ENCODE measurements around the gene XPC.

The XPC gene

DNA sequence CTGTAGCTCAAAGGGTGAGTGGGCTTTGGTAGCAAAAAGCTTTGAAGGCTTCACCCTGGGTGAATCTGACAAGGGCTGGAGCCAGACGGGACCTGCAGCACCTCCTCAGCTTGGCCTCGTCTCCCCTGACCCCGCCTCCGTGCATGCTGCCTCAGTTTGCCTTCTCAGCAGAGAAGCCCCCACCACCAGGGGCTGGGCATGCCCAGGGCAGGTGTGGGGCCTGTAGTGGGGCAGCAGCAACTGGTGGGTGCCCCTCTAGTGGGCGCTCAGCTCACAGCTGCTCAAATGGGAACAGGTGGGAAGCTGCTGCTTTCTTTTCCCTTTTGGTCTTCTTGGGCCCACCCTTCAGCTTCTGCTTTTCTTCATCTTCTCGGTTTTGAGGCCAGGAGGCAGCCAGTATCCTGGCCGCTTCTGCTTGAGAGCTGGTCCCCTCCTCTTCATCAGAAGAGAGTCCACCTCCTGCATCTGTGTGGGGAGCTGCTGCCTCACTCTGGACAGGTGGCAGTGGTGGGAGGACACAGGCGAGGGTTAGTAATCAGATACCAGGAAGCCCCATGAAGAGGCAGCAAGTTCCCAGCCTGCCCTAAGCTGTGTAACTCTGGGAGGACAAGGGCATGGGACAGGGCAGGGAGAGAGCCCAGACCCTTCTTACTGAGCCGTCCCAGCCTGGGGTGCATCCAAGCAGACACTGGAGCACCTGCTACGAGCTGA lies 32.6 kb downstream of the XPC start:
- DNase-seq: no peak

DNA sequence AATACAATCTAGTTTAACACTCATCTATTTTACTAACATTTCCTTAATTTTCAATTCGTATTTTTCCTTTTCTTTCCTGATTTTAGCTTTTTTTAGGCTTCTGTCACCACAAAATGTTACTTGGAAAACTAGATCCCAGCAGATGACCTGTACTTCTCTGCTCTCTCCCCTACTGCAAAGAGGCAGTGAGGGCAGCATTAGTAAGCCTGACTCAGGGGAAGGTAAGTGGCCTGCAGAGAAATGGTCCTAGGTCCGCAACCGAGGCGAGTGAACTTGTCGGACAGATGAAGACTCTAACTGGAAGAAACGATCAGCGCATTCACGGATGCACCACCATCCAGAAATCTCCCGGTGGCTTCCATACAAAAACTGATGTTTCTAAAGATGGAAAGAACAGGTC lies 33.2 kb downstream of the XPC start:
- no peak for DNase-seq

DNA sequence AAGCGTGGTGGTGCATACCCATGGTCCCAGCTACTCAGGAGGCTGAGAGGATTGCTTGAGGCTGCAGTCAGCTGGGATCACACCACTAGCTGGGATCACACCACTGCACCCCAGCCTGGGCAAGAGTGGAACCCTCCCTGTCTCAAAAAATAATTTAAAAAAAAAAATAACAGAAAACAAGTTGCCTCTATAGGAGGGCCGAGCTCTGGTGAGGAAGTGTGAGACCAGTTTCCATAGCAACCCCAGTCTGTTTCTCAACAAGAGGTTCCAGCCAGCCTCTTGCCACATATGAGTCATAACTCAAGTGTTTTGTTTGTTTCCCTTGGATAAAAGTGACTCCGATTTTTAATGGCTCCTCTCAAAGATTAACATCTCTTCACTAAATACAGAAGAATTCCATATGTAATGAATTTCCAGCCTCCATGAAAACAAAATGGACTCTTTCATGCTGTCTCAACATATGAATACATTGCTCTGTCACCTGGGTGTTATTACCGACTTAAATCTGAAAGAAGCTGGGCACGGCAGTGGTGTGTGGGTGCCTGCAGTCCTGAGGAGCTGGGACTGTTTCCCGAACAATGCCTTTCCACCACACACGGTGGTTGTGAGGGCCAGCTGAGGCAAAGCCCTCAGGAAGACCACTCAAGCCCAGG lies 33.9 kb downstream of the XPC start:
- no peak for DNase-seq

DNA sequence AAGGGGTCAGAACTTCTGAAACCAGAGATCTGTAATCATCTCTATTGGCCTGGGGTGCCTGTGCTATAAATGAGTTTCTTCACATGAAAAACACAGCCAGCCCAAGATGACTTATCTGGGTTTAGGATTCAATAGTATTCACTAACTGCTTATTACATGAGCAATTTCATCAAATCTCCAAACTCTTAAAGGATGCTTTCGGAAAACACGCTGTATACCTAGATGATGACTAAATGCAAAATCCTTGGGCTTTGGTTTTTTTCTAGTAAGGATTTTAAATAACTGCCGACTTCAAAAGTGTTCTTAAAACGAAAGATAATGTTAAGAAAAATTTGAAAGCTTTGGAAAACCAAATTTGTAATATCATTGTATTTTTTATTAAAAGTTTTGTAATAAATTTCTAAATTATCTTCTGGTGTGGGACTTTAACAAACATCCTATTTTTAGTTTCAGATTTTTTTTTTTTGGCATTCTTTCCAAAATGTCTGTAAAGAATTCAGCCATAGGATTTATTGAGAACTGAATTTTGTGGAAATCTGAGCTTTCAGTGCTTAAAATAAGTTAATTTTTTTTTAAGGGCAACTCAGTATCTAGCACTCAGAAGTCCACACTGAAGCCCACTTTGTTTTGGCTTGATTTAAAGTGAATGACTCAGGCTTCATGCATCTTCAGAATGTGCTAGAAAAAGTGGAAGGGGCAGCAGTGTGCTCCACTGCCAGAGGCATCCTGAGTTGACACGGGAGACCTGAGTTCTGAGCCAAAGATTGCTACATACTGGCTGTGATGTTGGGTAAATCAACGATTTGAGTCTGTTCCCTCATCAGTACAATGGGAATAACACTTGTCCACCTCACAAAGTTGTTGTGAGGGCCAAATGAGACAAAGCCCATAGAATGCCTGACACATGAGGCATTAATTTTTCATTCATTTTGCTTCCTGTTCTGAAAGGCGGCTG lies 34.9 kb downstream of the XPC start:
- DNase-seq: no peak

DNA sequence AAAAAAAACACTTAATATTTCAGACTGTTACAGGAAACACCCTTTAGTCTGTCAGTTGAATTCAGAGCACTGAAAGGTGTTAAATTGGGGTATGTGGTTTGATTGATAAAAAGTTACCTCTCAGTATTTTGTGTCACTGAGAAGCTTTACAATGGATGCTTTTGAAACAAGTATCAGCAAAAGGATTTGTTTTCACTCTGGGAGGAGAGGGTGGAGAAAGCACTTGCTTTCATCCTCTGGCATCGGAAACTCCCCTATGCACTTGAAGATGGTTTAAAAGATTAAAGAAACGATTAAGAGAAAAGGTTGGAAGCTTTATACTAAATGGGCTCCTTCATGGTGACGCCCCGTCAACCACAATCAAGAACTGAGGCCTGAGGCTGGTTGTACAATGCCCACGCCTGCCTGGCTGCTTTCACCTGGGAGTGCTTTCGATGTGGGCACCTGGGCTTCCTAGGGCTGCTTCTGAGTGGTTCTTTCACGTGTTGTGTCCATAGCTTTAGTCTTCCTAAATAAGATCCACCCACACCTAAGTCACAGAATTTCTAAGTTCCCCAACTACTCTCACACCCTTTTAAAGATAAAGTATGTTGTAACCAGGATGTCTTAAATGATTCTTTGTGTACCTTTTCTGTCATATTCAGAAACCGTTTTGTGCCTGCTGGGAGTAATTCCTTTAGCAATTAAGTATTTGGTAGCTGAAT lies 35.7 kb downstream of the XPC start:
- DNase-seq: no peak

DNA sequence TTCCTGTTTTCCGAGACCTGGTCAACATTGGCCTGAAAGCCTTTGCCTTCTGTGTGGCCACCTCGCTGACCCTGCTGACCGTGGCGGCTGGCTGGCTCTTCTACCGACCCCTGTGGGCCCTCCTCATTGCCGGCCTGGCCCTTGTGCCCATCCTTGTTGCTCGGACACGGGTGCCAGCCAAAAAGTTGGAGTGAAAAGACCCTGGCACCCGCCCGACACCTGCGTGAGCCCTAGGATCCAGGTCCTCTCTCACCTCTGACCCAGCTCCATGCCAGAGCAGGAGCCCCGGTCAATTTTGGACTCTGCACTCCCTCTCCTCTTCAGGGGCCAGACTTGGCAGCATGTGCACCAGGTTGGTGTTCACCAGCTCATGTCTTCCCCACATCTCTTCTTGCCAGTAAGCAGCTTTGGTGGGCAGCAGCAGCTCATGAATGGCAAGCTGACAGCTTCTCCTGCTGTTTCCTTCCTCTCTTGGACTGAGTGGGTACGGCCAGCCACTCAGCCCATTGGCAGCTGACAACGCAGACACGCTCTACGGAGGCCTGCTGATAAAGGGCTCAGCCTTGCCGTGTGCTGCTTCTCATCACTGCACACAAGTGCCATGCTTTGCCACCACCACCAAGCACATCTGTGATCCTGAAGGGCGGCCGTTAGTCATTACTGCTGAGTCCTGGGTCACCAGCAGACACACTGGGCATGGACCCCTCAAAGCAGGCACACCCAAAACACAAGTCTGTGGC lies 36.6 kb downstream of the XPC start:
- DNase-seq: no peak

DNA sequence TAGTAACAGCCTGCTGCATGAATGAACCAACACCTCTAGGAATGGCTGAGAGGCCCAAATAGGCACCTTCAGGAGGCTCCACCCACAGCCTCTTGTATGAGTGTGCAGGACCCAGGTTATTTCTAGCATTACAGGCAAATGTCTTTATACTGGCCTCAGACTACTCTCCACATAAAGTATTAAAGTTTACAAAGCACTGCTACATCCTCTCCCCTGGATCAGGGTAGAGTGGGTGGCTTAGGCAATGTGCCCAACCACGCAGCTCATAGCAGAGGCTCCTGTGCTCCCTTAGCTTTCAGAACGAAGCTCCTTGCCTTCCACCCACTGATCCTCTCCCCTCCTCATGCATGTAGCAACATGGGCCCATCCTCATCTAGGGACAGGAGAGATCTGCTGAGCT lies 37.3 kb downstream of the XPC start:
- no peak for DNase-seq

DNA sequence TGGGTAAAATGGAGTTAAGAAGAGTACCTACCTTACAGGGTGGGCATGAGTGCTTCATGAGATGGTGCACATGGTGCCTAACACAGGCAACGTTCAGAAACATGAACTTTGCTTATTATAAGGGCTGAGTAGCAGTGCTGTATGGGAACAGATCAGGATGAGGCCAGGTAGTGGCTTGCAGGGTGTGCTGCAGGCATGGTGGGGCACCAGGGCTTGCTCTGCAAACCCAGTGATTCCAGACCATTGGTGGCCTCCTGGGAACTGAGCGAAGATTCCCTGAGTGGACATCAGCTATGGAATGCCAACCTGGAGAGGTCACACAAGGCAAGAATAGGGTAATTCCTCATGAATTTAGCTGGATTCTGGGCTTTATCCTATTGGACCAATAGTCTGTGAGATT lies 37.7 kb downstream of the XPC start:
- no peak for DNase-seq

DNA sequence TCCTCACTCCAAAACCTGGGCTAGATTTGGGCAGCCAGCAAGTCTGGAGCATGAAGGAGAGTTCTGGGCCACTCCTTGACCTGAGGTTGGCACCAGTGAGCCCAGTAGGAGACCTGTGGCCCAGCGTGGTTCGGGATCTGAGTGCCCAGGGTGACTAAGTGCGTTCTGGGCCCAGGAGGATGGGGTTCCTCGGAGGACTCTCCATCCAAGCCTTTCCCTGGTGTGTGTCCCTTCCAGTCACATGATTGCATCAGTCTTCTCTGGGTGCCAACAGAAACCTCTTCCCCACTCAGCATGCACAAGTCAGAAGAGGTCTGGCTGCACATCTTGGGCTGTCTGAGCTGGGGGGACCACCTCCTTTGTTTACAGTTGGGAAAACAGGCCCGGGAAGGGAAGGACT lies 38.6 kb downstream of the XPC start:
- DNase-seq: no peak

DNA sequence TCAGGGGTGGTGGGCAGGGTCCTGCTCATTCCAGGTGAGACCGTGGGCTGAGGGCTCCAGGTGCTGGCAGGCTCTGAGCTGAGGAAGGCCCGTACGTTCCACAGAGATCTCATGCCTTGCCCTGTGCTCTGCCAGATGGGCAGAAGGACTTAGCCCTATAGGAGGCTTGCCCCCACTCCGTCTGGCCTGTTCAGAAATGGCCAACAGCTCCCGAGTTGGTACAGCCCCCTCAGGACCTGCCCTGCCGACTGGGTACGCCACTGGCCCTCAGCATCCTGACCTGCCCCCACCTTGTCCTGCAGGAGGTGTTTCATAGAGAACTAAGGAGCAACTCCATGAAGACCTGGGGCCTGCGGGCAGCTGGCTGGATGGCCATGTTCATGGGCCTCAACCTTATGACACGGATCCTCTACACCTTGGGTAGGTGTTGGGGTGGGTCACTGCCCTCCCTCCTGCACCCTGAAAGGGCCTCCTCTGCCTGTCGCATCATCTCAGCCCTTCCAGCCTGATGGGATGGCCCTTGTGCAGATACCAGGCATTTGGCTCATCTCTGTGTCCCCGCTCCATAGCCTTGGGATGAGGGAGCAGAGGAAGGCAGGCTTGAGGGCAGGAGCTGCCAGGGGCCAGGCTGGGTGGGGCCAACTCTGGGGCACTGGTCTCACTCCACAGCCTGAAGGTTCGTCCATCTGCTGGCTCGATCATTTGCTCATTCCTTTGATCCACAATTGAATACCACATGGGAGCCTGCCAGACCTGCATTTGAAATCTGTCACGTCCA lies 39.3 kb downstream of the XPC start:
- DNase-seq: no peak

DNA sequence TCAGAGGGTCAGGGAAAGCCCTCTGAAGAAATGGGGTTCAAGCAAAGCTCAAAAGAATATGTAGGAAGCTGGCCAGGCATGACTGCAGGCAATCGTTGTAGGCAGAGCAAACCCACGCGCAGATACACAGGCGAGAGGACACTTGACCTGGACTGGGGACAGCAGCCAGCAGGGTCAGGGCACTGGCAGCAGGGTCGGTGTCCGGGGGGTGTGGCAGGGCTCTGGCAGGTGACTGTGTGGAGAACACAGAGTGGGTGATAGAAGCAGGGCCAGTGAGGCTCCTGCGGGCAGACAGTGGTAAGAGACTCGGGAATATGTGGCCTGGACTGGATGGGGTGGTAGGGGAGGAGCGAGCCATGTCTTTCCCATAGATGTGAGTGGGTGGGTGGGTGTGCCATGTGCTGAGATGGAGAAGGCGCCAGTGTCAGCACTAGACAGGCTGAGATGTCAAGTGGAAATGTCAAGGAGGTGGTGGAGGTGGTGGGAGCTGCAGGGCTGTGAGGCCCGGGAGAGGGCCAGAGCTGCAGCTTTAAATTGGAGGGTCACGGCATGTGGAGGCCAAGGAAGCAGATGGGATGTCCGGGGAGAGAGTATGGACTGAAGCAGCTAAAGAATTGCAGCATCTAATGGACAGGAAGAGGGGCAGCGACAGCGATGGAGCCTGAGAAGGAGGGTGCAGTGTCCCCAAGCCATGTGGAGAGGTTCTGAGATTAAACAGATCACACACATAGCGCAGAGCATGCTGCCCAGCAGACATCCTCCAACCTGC lies 40.1 kb downstream of the XPC start:
- no peak for DNase-seq

DNA sequence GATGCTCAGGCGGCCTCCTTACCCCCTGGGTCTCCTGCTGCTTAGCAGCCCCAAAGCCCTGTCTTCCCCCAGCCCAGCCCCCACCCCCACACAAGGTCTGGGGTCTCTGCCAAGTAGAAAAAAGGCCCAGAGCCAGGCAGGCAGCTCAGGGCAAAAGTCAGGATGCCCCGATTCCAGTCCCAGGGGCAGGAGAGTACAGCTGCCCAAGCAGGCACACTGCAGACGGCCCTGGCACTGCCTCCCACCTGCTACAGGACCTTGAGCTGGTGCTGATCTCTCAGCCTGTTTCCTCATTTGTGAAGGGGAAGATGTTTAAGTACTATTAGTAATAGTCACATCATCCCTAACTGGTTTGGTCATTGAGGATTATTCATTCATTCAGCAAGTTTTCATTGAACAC lies 41.0 kb downstream of the XPC start:
- no peak for DNase-seq

DNA sequence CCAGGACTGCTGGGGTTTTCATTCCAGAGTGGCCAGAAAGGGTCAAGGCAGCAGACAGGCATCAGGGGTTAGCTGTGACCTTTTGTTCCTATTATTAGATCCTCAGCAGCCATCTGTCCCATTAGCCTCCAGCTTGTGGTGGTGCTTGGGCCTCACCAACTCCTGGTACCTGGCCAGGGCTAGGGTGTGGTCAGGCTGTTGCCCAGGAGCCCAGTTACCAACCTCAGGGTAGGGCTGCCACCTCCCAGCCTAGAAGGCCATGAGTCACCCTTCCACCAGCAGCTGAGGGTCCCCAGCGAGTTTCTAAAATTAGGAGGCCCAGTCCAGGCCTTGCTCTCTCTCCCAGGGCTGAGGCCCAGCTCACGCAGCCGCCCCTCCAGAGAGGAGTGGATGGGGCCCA lies 41.4 kb downstream of the XPC start:
- DNase-seq: no peak

DNA sequence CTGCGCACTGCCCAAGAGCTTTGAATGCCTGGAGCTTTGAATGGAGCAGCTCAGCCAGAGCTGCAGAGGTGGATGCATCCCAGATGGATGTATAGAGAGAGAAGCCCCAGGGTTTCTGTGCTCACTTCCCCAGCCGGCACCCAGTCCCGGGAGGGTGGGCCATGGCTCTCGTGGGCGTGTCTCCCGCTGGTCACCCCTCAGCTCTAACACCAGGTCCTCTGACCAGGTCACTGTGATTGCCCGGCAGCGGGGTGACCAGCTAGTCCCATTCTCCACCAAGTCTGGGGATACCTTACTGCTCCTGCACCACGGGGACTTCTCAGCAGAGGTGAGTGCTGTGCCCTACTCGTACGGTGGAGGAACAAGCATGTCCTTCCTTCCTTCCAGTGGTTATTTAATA lies 42.8 kb downstream of the XPC start:
- no peak for DNase-seq

DNA sequence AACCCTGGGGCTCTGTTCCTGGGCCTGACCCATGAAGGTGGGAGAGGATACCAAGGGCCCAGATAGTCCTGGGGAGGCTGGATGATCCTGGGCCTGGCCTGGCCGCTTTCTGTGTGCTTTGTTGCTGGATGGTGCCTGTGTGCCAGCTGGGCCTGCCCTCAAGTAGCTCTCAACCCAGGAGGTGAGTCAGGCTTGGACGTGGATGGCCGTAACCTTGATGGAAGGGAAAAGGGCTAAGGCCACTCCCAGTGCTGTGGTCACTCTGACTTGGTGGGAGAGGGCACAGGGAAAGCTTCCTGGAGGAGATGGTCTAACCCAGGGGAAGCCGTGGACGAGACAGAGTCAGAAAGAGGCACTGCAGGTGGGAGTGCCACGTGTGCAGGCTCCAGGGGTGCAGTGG lies 44.1 kb downstream of the XPC start:
- no peak for DNase-seq

DNA sequence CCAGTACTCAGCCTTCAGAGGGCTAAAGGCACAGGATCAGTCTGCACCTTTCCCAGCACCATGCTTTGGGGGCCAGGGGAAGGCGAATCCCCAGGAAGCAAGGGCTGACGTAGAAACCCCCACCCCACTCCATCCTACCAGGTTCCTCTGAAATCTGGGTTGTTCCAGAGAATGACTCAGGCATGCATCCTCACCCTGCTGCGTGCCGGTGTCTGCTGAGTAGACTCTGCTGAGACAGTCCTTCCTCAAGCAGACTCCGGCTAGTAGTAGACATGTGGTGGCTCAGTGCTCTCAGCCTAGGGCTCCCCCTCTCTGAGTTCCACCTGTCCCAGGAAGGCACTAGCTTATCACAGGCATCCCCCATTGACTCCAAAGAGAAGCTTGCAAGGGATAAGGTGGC lies 44.5 kb downstream of the XPC start:
- DNase-seq: no peak

DNA sequence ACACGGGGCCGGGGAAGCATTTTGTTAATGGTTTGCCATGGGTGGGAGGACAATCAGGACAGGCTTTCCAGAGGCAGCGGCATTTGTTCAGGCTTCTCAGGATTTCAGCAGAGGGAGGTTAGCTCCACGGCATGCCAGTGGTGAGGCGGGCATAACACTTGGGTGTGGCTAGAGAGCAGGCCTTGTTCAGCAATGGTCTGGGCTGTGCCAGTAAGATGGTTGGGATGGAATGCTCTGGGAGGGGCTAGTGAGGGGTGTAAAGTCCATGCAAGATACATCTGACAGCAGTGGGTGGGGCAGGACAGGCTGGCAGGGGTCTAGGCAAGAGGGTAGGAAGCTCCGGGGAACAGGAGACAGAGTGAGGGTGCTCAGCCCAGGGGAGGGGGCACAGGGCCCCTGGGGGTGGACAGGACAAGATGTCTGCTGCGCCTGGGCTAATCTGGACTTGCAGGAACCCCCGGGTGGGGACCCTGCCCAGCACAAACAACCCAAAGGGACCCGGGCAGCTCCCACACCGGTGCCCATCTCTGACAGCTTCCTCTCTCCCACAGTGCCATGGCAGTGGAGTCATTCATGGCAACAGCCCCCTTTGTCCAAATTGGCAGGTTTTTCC lies 45.1 kb downstream of the XPC start:
- DNase-seq: no peak

DNA sequence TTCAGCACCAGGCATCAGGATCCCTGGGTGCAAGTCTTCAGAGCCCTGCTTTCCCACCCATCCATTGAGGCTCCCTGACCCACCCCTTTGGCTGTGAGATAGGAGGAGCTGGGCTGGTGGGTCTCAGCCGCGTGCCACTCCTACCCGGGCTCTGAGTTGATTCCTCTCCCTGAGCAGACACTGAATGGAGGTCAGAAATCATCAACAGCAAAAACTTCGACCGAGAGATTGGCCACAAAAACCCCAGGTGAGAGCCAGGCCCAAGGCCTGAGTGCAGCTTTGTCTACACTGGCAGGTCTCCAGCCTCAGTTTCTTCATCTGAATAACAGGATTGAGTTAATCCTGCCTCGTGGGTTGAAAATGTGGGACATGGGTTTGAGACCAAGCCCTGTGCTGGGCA lies 45.7 kb downstream of the XPC start:
- DNase-seq: no peak

DNA sequence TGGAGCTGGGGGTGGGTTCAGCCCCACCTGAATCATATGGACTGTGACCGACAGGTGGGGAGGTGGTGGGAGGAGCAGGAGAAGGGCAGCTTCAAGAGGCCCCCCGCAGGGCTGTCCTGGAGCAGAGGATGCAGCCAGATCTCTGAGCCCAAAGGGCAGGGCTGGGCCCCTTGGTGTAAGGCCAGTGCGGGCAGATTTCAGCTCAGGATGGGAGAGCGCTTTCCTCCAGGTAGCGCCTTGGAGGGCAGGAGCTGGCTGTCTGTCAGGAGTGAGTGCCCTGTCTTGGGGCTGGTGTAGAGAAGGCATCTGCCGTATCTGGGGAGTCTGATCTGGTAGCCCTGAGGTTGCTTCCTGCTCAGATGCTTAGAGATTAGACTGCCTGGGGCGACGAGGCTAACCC lies 46.3 kb downstream of the XPC start:
- DNase-seq: no peak

DNA sequence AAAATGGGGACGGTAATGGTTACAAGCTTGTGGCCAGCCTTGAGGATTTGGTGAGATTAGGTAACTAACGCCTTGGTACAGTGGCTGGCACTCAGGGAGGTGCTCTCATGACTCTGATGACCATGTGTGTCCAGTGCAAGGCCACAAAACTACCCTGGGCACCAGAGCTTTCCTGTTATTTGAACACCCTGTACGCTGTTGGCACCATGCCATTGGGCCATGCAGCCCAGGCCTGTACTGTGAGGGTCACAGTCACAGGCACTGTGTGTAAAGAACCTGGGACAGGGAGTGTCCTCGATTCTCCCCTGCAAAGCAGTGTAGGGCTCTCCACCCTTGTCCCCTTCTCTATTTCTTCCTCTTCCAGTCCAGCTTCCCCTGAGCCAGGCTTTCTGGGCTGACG lies 47.3 kb downstream of the XPC start:
- DNase-seq: no peak

Measured in NCI-H146 (cell line).